ENCODE results near the gene ENO2. TPM values are rescaled to one million over a fixed set of nuclear protein-coding genes. Genes with fewer than 3 reads are reported as not detected.

The ENO2 gene
- total RNA-seq, 1 experiment from 2014 or later = 166 TPM

GRCh38 chr12:6964605-6965025, 50.2 kb downstream of the ENO2 start:
- peaks cover 6% of the 10 kb centered on the region; the same call in 1 of the 2 replicates for H3K4me1 ChIP-seq (ENCODE audit: insufficient read depth, low read length)

More at GRCh38 chr12:6964605-6965025, 50.2 kb downstream of the ENO2 start:
- Histone ChIP-seq H4K8ac (replicated peaks; ENCODE audit: insufficient read length, low read depth, low read length) (no peak overlapping the region), H3K23me2 (ENCODE audit: insufficient read length, low read depth, low read length, poor library complexity, severe bottlenecking) (peaks cover 17% of the 10 kb centered on the region), H3K18ac (ENCODE audit: insufficient read length, low read depth, low read length) (peak overlapping the region; percentile 39), H2BK20ac (ENCODE audit: low read depth, low read length, poor library complexity, severe bottlenecking) (no peak overlapping the region), H2BK12ac (ENCODE audit: insufficient read length, low read depth, low read length) (no peak overlapping the region), H3K23ac (ENCODE audit: insufficient read length, low read depth, low read length) (no peak overlapping the region), H3K27ac (ENCODE audit: insufficient read length, low read depth, low read length) (peak overlapping the region; percentile 34), H4K20me1 (ENCODE audit: control insufficient read depth, insufficient read depth, insufficient read length) (peaks cover 2% of the 10 kb centered on the region), H3K79me2 (ENCODE audit: insufficient read depth, low read length) (peaks cover 5% of the 10 kb centered on the region; the same call in 1 of the 2 replicates), H4K5ac (ENCODE audit: insufficient read length, low read depth, low read length) (no peak overlapping the region), H3K79me1 (ENCODE audit: insufficient read depth, low read depth, low read length, poor library complexity, severe bottlenecking) (peaks cover 7% of the 10 kb centered on the region), H3K9ac (ENCODE audit: extremely low read depth, insufficient read length, low read length) (peak overlapping the region; percentile 48), H3K27me3 (ENCODE audit: insufficient read depth, low read length) (no peaks in the 10 kb centered on the region), H3T11ph (ENCODE audit: low read length) (no peak overlapping the region), H2BK15ac (ENCODE audit: low read depth, low read length) (no peak overlapping the region), H2AK5ac (ENCODE audit: insufficient read length, low read length) (no peak overlapping the region), H3K4ac (ENCODE audit: low read depth, low read length) (no peak overlapping the region; the same call in 1 of the 2 replicates), H3K4me2 (ENCODE audit: insufficient read depth, insufficient read length, low read length) (peak overlapping the region; percentile 72), H3K9me3 (ENCODE audit: control insufficient read depth, low read depth, low read length) (no peaks in the 10 kb centered on the region), H3K56ac (ENCODE audit: insufficient read length, low read depth, low read length) (no peak overlapping the region), H2BK120ac (ENCODE audit: low read depth, low read length, poor library complexity, severe bottlenecking) (no peak overlapping the region), H2BK5ac (ENCODE audit: insufficient read length, low read length) (no peak overlapping the region), H4K91ac (ENCODE audit: insufficient read length, low read depth, low read length) (no peak overlapping the region), H3K14ac (ENCODE audit: insufficient read depth, low read length) (no peak overlapping the region; the same call in 1 of the 2 replicates), H2AFZ (ENCODE audit: low read length) (no peak overlapping the region)
- Mint-ChIP-seq H3K27me3 (ENCODE audit: low read depth) (no peaks in the 10 kb centered on the region), H3K4me3 (peak overlapping the region; percentile 39 to 82; a peak in 3 of 5 replicates), H3K36me3 (ENCODE audit: insufficient read depth in 1 of 3, low read depth in 3 of 3) (peaks cover 36 to 54% (median 42%) of the 10 kb centered on the region in 3 experiments), H3K9me3 (no peaks in the 10 kb centered on the region; a peak in 1 of 5 replicates), H3K4me1 (peaks cover 49 to 63% of the 10 kb centered on the region in 2 experiments), H3K27ac (peak overlapping the region; percentile 53 to 92 (median 92); a peak in 5 of 7 replicates)
- no CpG with 5 or more reads among the region's 8 CpGs for WGBS (ENCODE audit: extremely low coverage, insufficient read length, low lambda C conversion rate)
- no peak for TF ChIP-seq CTCF (conservative IDR thresholded peaks at IDR 0.05)
- no peak for DNase-seq

Data from H9 (cell line).